Brain microvascular endothelial cell (primary cell): ENCODE measurements around the gene PCBP1.

ENCODE experiments used
- DNase-seq: peaks from one replicate; pipeline ENCODE4 v3.0.0-alpha.2; 2020
- H3K27ac ChIP-seq: fragments of 250-450 bp; sonication (Bioruptor Pico); 2 replicates; pipeline ENCODE4 v1.5.1; 2020; ENCODE audit warnings: mild to moderate bottlenecking, moderate library complexity
- H3K27me3 ChIP-seq: fragments of 250-450 bp; sonication (Bioruptor Pico); replicated peaks from 2 replicates; pipeline ENCODE4 v1.5.1; 2020; ENCODE audit warnings: mild to moderate bottlenecking
- H3K36me3 ChIP-seq: fragments of 250-450 bp; sonication (Bioruptor Pico); replicated peaks from 2 replicates; pipeline ENCODE4 v1.5.1; 2020; ENCODE audit warnings: mild to moderate bottlenecking
- H3K4me3 ChIP-seq: 2 replicates; pipeline ENCODE4 v1.5.1; 2011; ENCODE audit warnings: low read depth, mild to moderate bottlenecking, control low read depth, low read length, moderate library complexity
- CTCF ChIP-seq: IDR thresholded peaks from 2 replicates; pipeline ENCODE4 v1.5.1; 2011; ENCODE audit warnings: low read depth, mild to moderate bottlenecking, moderate library complexity, low read length, control low read depth, inconsistent platforms; ENCODE audit errors: missing control alignments
- in situ Hi-C: cut with HindIII; loops from 2 replicates; pipeline ENCODE4 v1.10.0; 2017; ENCODE audit warnings: low sequenced_read_pairs, low pct_ligation_motif_present

Gene PCBP1

GRCh38 chr2:70044290-70045040 lies 42.8 kb upstream of the PCBP1 start:
- in situ Hi-C loops = no loop called here
- Histone ChIP-seq H3K36me3 (no peaks in the 10 kb centered on the region), H3K4me3 (no peak overlapping the region), H3K27ac (no peak overlapping the region), H3K27me3 (no peaks in the 10 kb centered on the region)
- TF ChIP-seq CTCF = no peak
- no peak for DNase-seq

GRCh38 chr2:70045405-70045804 lies 41.9 kb upstream of the PCBP1 start:
- in situ Hi-C loops = no loop called here
- DNase-seq = no peak
- no peak overlapping the region for H3K4me3 ChIP-seq
- TF ChIP-seq CTCF = no peak
- no peak overlapping the region for H3K27ac ChIP-seq
- no peaks in the 10 kb centered on the region for H3K27me3 ChIP-seq
- no peaks in the 10 kb centered on the region for H3K36me3 ChIP-seq

- DNase-seq = no peak
- in situ Hi-C loops = no loop called here
- TF ChIP-seq CTCF = no peak
- Histone ChIP-seq H3K27me3 (no peaks in the 10 kb centered on the region), H3K27ac (no peak overlapping the region), H3K4me3 (no peak overlapping the region), H3K36me3 (no peaks in the 10 kb centered on the region)
Measured at GRCh38 chr2:70045932-70046331, 41.3 kb upstream of the PCBP1 start.

GRCh38 chr2:70046534-70046933 lies 40.7 kb upstream of the PCBP1 start:
- in situ Hi-C loops = no loop called here
- TF ChIP-seq CTCF = no peak
- no peak for DNase-seq
- Histone ChIP-seq H3K27me3 (no peaks in the 10 kb centered on the region), H3K36me3 (no peaks in the 10 kb centered on the region), H3K27ac (no peak overlapping the region), H3K4me3 (no peak overlapping the region)

- TF ChIP-seq CTCF = no peak
- H3K27me3 ChIP-seq = no peaks in the 10 kb centered on the region
- H3K4me3 ChIP-seq = no peak overlapping the region
Measured at GRCh38 chr2:70047451-70047850, 39.8 kb upstream of the PCBP1 start.

GRCh38 chr2:70049255-70049654 lies 38.0 kb upstream of the PCBP1 start:
- Histone ChIP-seq H3K4me3 (no peak overlapping the region), H3K27ac (no peak overlapping the region), H3K36me3 (no peaks in the 10 kb centered on the region), H3K27me3 (no peaks in the 10 kb centered on the region)
- TF ChIP-seq CTCF = no peak
- in situ Hi-C loops = no loop called here
- no peak for DNase-seq

More at GRCh38 chr2:70047451-70047850, 39.8 kb upstream of the PCBP1 start:
- in situ Hi-C loops = no loop called here
- H3K27ac ChIP-seq = no peak overlapping the region
- DNase-seq = no peak
- H3K36me3 ChIP-seq = no peaks in the 10 kb centered on the region
